DOHH2 (cell line): ENCODE measurements around the gene ARFGAP2.

ENCODE experiments used
- CTCF ChIP-seq: fragments of 200-600 bp; sonication (generic); IDR thresholded peaks from one replicate; pipeline ENCODE4 v1.5.1; 2014; ENCODE audit warnings: antibody characterized with exemption, mild to moderate bottlenecking, low read depth, low read length; ENCODE audit not compliant: poor library complexity, severe bottlenecking
- EZH2phosphoT487 ChIP-seq: fragments of 200-600 bp; sonication (generic); IDR thresholded peaks from 2 replicates; pipeline ENCODE4 v1.6.1; 2017; ENCODE audit warnings: borderline replicate concordance, mild to moderate bottlenecking, antibody characterized with exemption, low read length, moderate library complexity, mixed read lengths

- no peak for TF ChIP-seq CTCF
- TF ChIP-seq EZH2phosphoT487, result no peak
Observed at GRCh38 chr11:47161890-47162289, 14.8 kb downstream of the ARFGAP2 start.
